Measurements from ENCODE around the gene D2HGDH.
"Not testable (repeated sequence)": the region's sequence is repeated elsewhere in the genome, so short reads cannot be mapped to it uniquely, and the experiment has no call there.

Gene D2HGDH

GRCh38 chr2:241748468-241749256 is 14.2 kb downstream of the D2HGDH start:
- DNase-seq (ENCODE audit: low read depth), result no peak

GRCh38 chr2:241750076-241750840 is 15.8 kb downstream of the D2HGDH start:
- no peak for DNase-seq (ENCODE audit: low read depth)

- no peak for DNase-seq (ENCODE audit: low read depth)
Observed at GRCh38 chr2:241751152-241751551, 16.7 kb downstream of the D2HGDH start.

GRCh38 chr2:241751776-241752175 is 17.3 kb downstream of the D2HGDH start:
- no peak for DNase-seq (ENCODE audit: low read depth)

GRCh38 chr2:241752253-241752652 is 17.8 kb downstream of the D2HGDH start:
- DNase-seq (ENCODE audit: low read depth), result no peak

- DNase-seq (ENCODE audit: low read depth), result no peak
Observed at GRCh38 chr2:241752689-241753276, 18.4 kb downstream of the D2HGDH start.

- DNase-seq (ENCODE audit: low read depth), result no peak
Observed at GRCh38 chr2:241753493-241753892, 19.1 kb downstream of the D2HGDH start.

- no peak for DNase-seq (ENCODE audit: low read depth)
Observed at GRCh38 chr2:241754042-241754441, 19.6 kb downstream of the D2HGDH start.

GRCh38 chr2:241755166-241755565 is 20.7 kb downstream of the D2HGDH start:
- no peak for DNase-seq (ENCODE audit: low read depth)

GRCh38 chr2:241755777-241756176 is 21.3 kb downstream of the D2HGDH start:
- no peak for DNase-seq (ENCODE audit: low read depth)

GRCh38 chr2:241759067-241759807 is 24.8 kb downstream of the D2HGDH start:
- no peak for DNase-seq (ENCODE audit: low read depth)

GRCh38 chr2:241759893-241760292 is 25.5 kb downstream of the D2HGDH start:
- DNase-seq (ENCODE audit: low read depth), result not testable (repeated sequence)

- no peak for DNase-seq (ENCODE audit: low read depth)
Observed at GRCh38 chr2:241760301-241760771, 25.9 kb downstream of the D2HGDH start.

GRCh38 chr2:241762321-241762932 is 28.0 kb downstream of the D2HGDH start:
- DNase-seq (ENCODE audit: low read depth), result no peak

GRCh38 chr2:241762933-241763369 is 28.5 kb downstream of the D2HGDH start:
- no peak for DNase-seq (ENCODE audit: low read depth)

GRCh38 chr2:241763551-241764274 is 29.3 kb downstream of the D2HGDH start:
- DNase-seq (ENCODE audit: low read depth), result no peak

GRCh38 chr2:241764275-241765241 is 30.1 kb downstream of the D2HGDH start:
- DNase-seq (ENCODE audit: low read depth), result no peak

- DNase-seq (ENCODE audit: low read depth), result no peak
Observed at GRCh38 chr2:241767464-241768250, 33.2 kb downstream of the D2HGDH start.

GRCh38 chr2:241768251-241768711 is 33.9 kb downstream of the D2HGDH start:
- no peak for DNase-seq (ENCODE audit: low read depth)
